ENCODE results near the gene ABLIM2. TPM values are rescaled to one million over a fixed set of nuclear protein-coding genes. Genes with fewer than 3 reads are reported as not detected.

ABLIM2 gene
- total and polyA plus RNA-seq, 4 experiments from 2014 or later = 0.44 to 7.9 (median 3.8) TPM

DNA sequence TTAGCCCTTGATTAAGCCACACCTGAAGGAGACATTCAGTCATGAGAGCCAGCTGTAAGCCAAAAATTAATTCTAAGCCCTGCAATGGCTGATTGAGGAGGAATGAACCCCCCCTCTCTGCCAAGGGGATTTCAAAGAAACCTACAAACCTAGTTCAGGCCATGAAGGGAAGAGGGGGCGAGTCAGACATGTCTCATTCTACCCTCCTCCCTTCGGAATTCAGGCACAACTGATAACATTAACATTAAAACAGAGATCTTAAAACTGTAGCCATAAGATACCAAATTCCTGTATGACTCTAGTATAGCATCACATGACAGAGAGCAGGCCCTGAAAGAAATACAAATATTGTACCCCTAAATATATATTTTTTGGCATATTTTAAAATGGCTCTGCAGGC is 178.6 kb downstream of the ABLIM2 start:
- intact Hi-C loops (cut with micrococcal nuclease) = no loop called here
- Mint-ChIP-seq H3K27ac (no peak overlapping the region), H3K4me1 (peaks cover 4 to 13% (median 6%) of the 10 kb centered on the region in 4 donors), H3K4me3 (no peak overlapping the region), H3K27me3 (no peaks in the 10 kb centered on the region), H3K9me3 (no peaks in the 10 kb centered on the region), H3K36me3 (no peaks in the 10 kb centered on the region)
- H3K36me3 ChIP-seq (ENCODE audit: insufficient read depth, low read length) = no peaks in the 10 kb centered on the region
- H3K27ac ChIP-seq (ENCODE audit: low read depth, low read length) = no peak overlapping the region
- POLR2A ChIA-PET (ENCODE audit: partially characterized antibody) = no interaction called here
- H3K4me1 ChIP-seq (ENCODE audit: insufficient read depth, low read length) = no peaks in the 10 kb centered on the region
- H3K4me3 ChIP-seq (ENCODE audit: low read length in 2 of 2) = no peak overlapping the region
- no peaks in the 10 kb centered on the region for H3K27me3 ChIP-seq (ENCODE audit: insufficient read depth, low read length)
- DNase-seq = no peak
- no peaks in the 10 kb centered on the region for H3K9me3 ChIP-seq (ENCODE audit: control insufficient read depth in 1 of 2, low read length in 2 of 2)
- CTCF ChIA-PET (ENCODE audit: partially characterized antibody) = interaction anchor here (1.8 kb wide), 1 partner anchor 176 kb away, joined by 7 read pairs; no protein-coding TSS in a partner anchor

DNA sequence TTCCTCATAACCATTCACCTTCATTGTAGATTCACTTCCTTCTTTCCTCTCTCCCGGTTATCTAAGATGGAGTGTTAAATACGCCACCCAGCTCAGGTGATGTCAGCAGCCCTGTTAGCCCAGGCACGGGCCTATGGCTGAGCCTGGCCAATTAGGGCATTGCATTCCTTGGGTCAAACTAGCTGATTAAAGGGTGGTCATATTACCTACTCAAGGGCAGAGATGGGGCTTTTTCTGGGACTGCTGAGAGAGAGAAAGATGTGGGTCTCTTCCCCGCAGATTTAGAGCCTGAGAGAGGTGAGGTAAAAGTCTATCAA is 179.0 kb downstream of the ABLIM2 start:
- ChIA-PET CTCF (ENCODE audit: partially characterized antibody) (interaction anchor here (0.7 to 1.3 kb wide), 2 partner anchors 176 to 178 kb away, joined by 4 read pairs; no protein-coding TSS in a partner anchor), POLR2A (ENCODE audit: partially characterized antibody) (no interaction called here)
- Histone ChIP-seq H3K36me3 (ENCODE audit: insufficient read depth, low read length) (no peaks in the 10 kb centered on the region), H3K4me3 (ENCODE audit: low read length in 2 of 2) (no peak overlapping the region), H3K4me1 (ENCODE audit: insufficient read depth, low read length) (no peaks in the 10 kb centered on the region), H3K27me3 (ENCODE audit: insufficient read depth, low read length) (no peaks in the 10 kb centered on the region), H3K27ac (ENCODE audit: low read depth, low read length) (no peak overlapping the region), H3K9me3 (ENCODE audit: control insufficient read depth in 1 of 2, low read length in 2 of 2) (no peaks in the 10 kb centered on the region)
- DNase-seq = no peak
- H3K4me1 Mint-ChIP-seq = peaks cover 4 to 13% (median 6%) of the 10 kb centered on the region in 4 donors
- no peaks in the 10 kb centered on the region for H3K36me3 Mint-ChIP-seq
- peak overlapping the region in 1 of 7 donors; percentile 76 for H3K27ac Mint-ChIP-seq
- no peaks in the 10 kb centered on the region for H3K27me3 Mint-ChIP-seq
- intact Hi-C loops (cut with micrococcal nuclease) = no loop called here
- no peak overlapping the region for H3K4me3 Mint-ChIP-seq
- H3K9me3 Mint-ChIP-seq = no peaks in the 10 kb centered on the region

DNA sequence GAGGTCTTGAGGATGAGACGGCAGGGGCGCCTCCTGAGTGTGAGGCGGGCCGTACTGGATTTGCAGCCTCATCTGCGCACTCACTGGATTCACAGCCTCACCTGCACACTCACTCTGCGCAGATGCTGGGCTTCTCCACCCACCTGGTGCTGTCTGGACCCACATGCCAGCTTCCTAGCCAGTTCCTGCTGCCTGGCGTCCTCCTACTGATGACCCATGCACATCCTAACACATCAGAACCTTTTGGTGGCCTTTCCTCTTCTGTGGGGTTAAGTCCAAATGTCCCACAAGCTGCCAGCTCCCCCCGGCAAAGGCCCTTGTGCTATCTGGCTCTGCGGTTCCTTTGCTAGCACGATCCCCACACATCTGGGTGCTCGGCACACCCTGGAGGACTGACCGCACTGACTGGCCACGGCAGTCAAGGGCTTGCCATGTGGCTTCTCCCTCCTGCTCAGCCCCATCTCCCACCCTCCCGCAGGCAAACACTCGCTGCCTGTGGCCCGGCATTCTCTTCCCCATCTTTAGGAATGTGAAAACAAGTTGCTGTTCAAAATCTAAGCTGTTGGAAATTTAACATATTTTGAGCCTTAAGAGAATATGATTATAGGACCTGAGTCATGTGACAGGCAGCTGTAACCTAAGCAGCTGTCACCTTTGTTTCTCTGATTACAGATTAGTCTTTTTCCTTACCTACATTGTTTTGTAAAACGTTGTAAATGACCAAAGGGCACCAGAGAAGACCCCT is 179.5 kb downstream of the ABLIM2 start:
- Histone ChIP-seq H3K36me3 (ENCODE audit: insufficient read depth, low read length) (no peaks in the 10 kb centered on the region), H3K9me3 (ENCODE audit: control insufficient read depth in 1 of 2, low read length in 2 of 2) (no peaks in the 10 kb centered on the region), H3K27ac (ENCODE audit: low read depth, low read length) (no peak overlapping the region), H3K27me3 (ENCODE audit: insufficient read depth, low read length) (no peaks in the 10 kb centered on the region), H3K4me1 (ENCODE audit: insufficient read depth, low read length) (no peaks in the 10 kb centered on the region), H3K4me3 (ENCODE audit: low read length in 2 of 2) (no peak overlapping the region)
- peak overlapping the region in 1 of 7 donors; percentile 76 for H3K27ac Mint-ChIP-seq
- no peaks in the 10 kb centered on the region for H3K9me3 Mint-ChIP-seq
- ChIA-PET POLR2A (ENCODE audit: partially characterized antibody) (interaction anchor here (1.0 kb wide), 1 partner anchor 41 kb away, joined by 3 read pairs; no protein-coding TSS in a partner anchor), CTCF (ENCODE audit: partially characterized antibody) (interaction anchor here (0.7 to 1.3 kb wide), 2 partner anchors 175 to 178 kb away, joined by 4 read pairs; no protein-coding TSS in a partner anchor)
- H3K4me1 Mint-ChIP-seq = peaks cover 4 to 13% (median 7%) of the 10 kb centered on the region in 4 donors
- H3K4me3 Mint-ChIP-seq = no peak overlapping the region
- no peaks in the 10 kb centered on the region for H3K27me3 Mint-ChIP-seq
- no peaks in the 10 kb centered on the region for H3K36me3 Mint-ChIP-seq
- intact Hi-C loops (cut with micrococcal nuclease) = no loop called here
- no peak for DNase-seq

DNA sequence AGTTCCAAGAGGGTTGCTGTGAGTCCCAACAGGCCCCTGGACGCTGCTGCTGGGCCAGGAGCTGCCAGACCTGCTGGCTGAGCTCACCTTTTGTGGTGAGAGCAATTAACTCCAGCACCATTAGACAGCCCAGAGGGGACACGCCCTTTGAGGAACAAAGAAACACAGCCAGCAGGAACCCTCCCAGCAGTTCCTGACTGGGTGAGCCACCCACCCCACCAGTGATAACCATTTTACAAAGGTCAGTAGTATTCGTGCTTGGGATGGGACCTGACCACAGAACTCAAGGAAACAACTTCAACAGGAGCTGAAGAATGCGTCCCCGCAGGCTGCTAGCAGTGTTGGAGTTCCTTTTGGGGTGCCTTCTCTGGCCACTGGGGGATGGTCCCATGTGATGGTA is 180.1 kb downstream of the ABLIM2 start:
- intact Hi-C loops (cut with micrococcal nuclease) = no loop called here
- peak overlapping the region in 1 of 7 donors; percentile 64 for H3K27ac Mint-ChIP-seq

DNA sequence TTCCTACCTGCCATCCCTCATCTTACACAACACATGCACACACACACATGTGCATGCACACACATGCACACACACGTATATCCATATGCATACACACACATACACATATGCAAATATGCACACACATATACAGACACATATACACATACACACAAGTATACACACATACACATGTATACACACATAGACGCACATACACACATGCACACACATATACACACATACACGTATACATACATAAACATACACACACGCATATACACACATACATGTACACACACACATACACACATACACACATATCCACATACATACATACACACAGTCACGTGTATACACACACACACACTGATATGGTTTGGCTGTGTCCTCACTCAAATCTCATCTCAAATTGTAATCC is 182.0 kb downstream of the ABLIM2 start:
- Mint-ChIP-seq H3K4me3 (no peak overlapping the region), H3K36me3 (peaks cover 0 to 5% of the 10 kb centered on the region in 2 donors), H3K27me3 (no peaks in the 10 kb centered on the region), H3K9me3 (no peaks in the 10 kb centered on the region), H3K4me1 (peaks cover 14 to 33% (median 24%) of the 10 kb centered on the region in 4 donors), H3K27ac (peak overlapping the region in 3 of 7 donors; percentile 48 to 72 (median 49))
- ChIA-PET POLR2A (ENCODE audit: partially characterized antibody) (no interaction called here), CTCF (ENCODE audit: partially characterized antibody) (no interaction called here)
- H3K9me3 ChIP-seq (ENCODE audit: control insufficient read depth in 1 of 2, low read length in 2 of 2) = no peaks in the 10 kb centered on the region
- intact Hi-C loops (cut with micrococcal nuclease) = no loop called here
- no peak for DNase-seq
- peaks cover 20% of the 10 kb centered on the region for H3K4me1 ChIP-seq (ENCODE audit: insufficient read depth, low read length)
- H3K36me3 ChIP-seq (ENCODE audit: insufficient read depth, low read length) = no peaks in the 10 kb centered on the region
- no peak overlapping the region for H3K4me3 ChIP-seq (ENCODE audit: low read length in 2 of 2)
- no peaks in the 10 kb centered on the region for H3K27me3 ChIP-seq (ENCODE audit: insufficient read depth, low read length)
- H3K27ac ChIP-seq (ENCODE audit: low read depth, low read length) = no peak overlapping the region

More for the DNA sequence above, 180.1 kb downstream of the ABLIM2 start:
- CTCF ChIA-PET (ENCODE audit: partially characterized antibody) = interaction anchor here (1.3 kb wide), 1 partner anchor 174 kb away, joined by 4 read pairs; no protein-coding TSS in a partner anchor
- Histone ChIP-seq H3K4me3 (ENCODE audit: low read length in 2 of 2) (no peak overlapping the region), H3K27ac (ENCODE audit: low read depth, low read length) (no peak overlapping the region), H3K9me3 (ENCODE audit: control insufficient read depth in 1 of 2, low read length in 2 of 2) (no peaks in the 10 kb centered on the region), H3K4me1 (ENCODE audit: insufficient read depth, low read length) (peaks cover 1% of the 10 kb centered on the region), H3K36me3 (ENCODE audit: insufficient read depth, low read length) (no peaks in the 10 kb centered on the region), H3K27me3 (ENCODE audit: insufficient read depth, low read length) (no peaks in the 10 kb centered on the region)
- H3K36me3 Mint-ChIP-seq = no peaks in the 10 kb centered on the region
- DNase-seq = no peak
- peaks cover 8 to 17% (median 10%) of the 10 kb centered on the region in 4 donors for H3K4me1 Mint-ChIP-seq
- H3K4me3 Mint-ChIP-seq = no peak overlapping the region
- no peaks in the 10 kb centered on the region for H3K27me3 Mint-ChIP-seq
- POLR2A ChIA-PET (ENCODE audit: partially characterized antibody) = interaction anchor here (1.0 to 1.2 kb wide), 2 partner anchors 10 to 40 kb away, joined by 3 to 5 read pairs; no protein-coding TSS in a partner anchor
- H3K9me3 Mint-ChIP-seq = no peaks in the 10 kb centered on the region

DNA sequence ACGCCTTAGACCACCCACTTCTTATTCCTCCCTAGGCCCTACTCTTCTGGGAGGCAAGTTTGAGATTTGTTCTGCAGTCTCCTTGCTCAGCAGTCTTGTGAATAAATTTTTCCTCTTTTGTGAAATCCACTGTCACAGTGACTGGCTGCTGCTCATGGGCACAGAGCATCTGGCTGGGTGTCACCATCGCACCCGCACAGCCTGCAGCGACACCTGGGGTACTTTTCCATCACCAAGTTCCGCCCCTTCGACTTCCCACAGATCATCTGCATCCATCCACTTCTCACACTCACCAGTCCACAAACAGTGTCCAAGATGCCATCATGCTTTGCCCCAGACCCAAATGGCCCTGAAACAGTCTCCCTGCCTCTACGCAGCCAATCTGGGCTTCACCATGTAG is 182.6 kb downstream of the ABLIM2 start:
- no peaks in the 10 kb centered on the region for H3K9me3 ChIP-seq (ENCODE audit: control insufficient read depth in 1 of 2, low read length in 2 of 2)
- intact Hi-C loops (cut with micrococcal nuclease) = no loop called here

DNA sequence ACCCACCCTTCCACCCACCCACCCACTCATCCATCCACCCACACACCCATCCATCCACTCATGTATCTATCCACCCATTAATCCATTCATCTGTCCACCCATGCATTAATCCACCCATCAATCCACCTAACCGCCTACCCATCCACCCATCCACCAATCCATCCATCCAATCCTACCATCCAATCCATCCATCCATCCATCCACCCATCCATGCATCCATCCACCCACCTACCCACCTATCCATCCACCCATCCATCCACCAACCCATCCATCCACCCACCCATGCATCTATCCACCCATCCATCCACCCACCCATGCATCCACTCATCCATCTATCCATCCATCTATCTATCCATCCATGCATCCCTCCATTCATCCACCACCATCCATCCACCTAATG is 184.2 kb downstream of the ABLIM2 start:
- Histone ChIP-seq H3K27ac (ENCODE audit: low read depth, low read length) (no peak overlapping the region), H3K27me3 (ENCODE audit: insufficient read depth, low read length) (no peaks in the 10 kb centered on the region), H3K4me1 (ENCODE audit: insufficient read depth, low read length) (peaks cover 40% of the 10 kb centered on the region), H3K4me3 (ENCODE audit: low read length in 2 of 2) (no peak overlapping the region), H3K36me3 (ENCODE audit: insufficient read depth, low read length) (no peaks in the 10 kb centered on the region), H3K9me3 (ENCODE audit: control insufficient read depth in 1 of 2, low read length in 2 of 2) (no peaks in the 10 kb centered on the region)
- intact Hi-C loops (cut with micrococcal nuclease) = no loop called here
- Mint-ChIP-seq H3K4me1 (peaks cover 24 to 49% (median 39%) of the 10 kb centered on the region in 4 donors), H3K9me3 (peaks cover 0 to 3% (median 0%) of the 10 kb centered on the region in 8 donors), H3K27me3 (no peaks in the 10 kb centered on the region), H3K4me3 (no peak overlapping the region), H3K27ac (peak overlapping the region in 3 of 7 donors; percentile 27 to 71 (median 70)), H3K36me3 (peaks cover 0 to 17% of the 10 kb centered on the region in 2 donors)
- no peak for DNase-seq
- ChIA-PET CTCF (ENCODE audit: partially characterized antibody) (no interaction called here), POLR2A (ENCODE audit: partially characterized antibody) (no interaction called here)

More for the DNA sequence above, 182.6 kb downstream of the ABLIM2 start:
- Histone ChIP-seq H3K27me3 (ENCODE audit: insufficient read depth, low read length) (no peaks in the 10 kb centered on the region), H3K4me3 (ENCODE audit: low read length in 2 of 2) (no peak overlapping the region), H3K4me1 (ENCODE audit: insufficient read depth, low read length) (peaks cover 26% of the 10 kb centered on the region), H3K36me3 (ENCODE audit: insufficient read depth, low read length) (no peaks in the 10 kb centered on the region), H3K27ac (ENCODE audit: low read depth, low read length) (no peak overlapping the region)
- ChIA-PET POLR2A (ENCODE audit: partially characterized antibody) (no interaction called here), CTCF (ENCODE audit: partially characterized antibody) (interaction anchor here (0.7 to 1.5 kb wide), 4 partner anchors 9 to 174 kb away, joined by 3 to 6 read pairs (median 4); no protein-coding TSS in a partner anchor)
- DNase-seq = no peak
- Mint-ChIP-seq H3K27ac (peak overlapping the region in 3 of 7 donors; percentile 49 to 74 (median 72)), H3K27me3 (no peaks in the 10 kb centered on the region), H3K4me1 (peaks cover 14 to 33% (median 26%) of the 10 kb centered on the region in 4 donors), H3K4me3 (no peak overlapping the region), H3K36me3 (peaks cover 0 to 5% of the 10 kb centered on the region in 2 donors), H3K9me3 (no peaks in the 10 kb centered on the region)

Measured in CD4-positive, alpha-beta memory T cell (primary cell).